ENCODE results near the gene CDK2. TPM values are rescaled to one million over a fixed set of nuclear protein-coding genes. Genes with fewer than 3 reads are reported as not detected.
"Not testable (repeated sequence)": the region's sequence is repeated elsewhere in the genome, so short reads cannot be mapped to it uniquely, and the experiment has no call there.

Gene CDK2
- total RNA-seq: 100 to 1,000 TPM; 101 to 104 TPM

- no peaks in the 10 kb centered on the region for H3K27me3 Mint-ChIP-seq
- peak within 1 kb of the TSS; percentile 94 for H3K27ac Mint-ChIP-seq
- peaks cover 18% of the 10 kb centered on the region for H3K4me1 Mint-ChIP-seq
- no peaks in the 10 kb centered on the region for H3K9me3 Mint-ChIP-seq
- peak; percentile 99 for ATAC-seq (replicated peaks)
- H3K36me3 Mint-ChIP-seq (ENCODE audit: low read depth): peaks cover 8% of the 10 kb centered on the region
- peak within 1 kb of the TSS; percentile 98 for H3K4me3 Mint-ChIP-seq
These were observed at the start of gene CDK2 for GRCh38 chr12:55966408-55967281. TSS of gene CDK2 (plus strand) at chr12:55966830. CDS start at chr12:55967009, 179 bp downstream.

- H3K27me3 Mint-ChIP-seq; H3K27ac Mint-ChIP-seq; ATAC-seq (replicated peaks); H3K4me3 Mint-ChIP-seq; H3K9me3 Mint-ChIP-seq: not testable (repeated sequence)
- peaks cover 29% of the 10 kb centered on the region for H3K4me1 Mint-ChIP-seq
- H3K36me3 Mint-ChIP-seq (ENCODE audit: low read depth): peaks cover 65% of the 10 kb centered on the region
These were observed 47.6 kb upstream of the CDK2 start for GRCh38 chr12:55919032-55919431.

- H3K27ac Mint-ChIP-seq: peak overlapping the region; percentile 41
- H3K4me3 Mint-ChIP-seq: no peak overlapping the region
- no peaks in the 10 kb centered on the region for H3K27me3 Mint-ChIP-seq
- no peaks in the 10 kb centered on the region for H3K9me3 Mint-ChIP-seq
- H3K4me1 Mint-ChIP-seq: peaks cover 29% of the 10 kb centered on the region
- peaks cover 64% of the 10 kb centered on the region for H3K36me3 Mint-ChIP-seq (ENCODE audit: low read depth)
- no peak for ATAC-seq (replicated peaks)
These were observed 44.5 kb upstream of the CDK2 start for GRCh38 chr12:55922126-55922525.

- peak overlapping the region; percentile 63 for H3K27ac Mint-ChIP-seq
- H3K9me3 Mint-ChIP-seq; H3K27me3 Mint-ChIP-seq; ATAC-seq (replicated peaks): not testable (repeated sequence)
- H3K4me3 Mint-ChIP-seq: peak overlapping the region; percentile 98
- H3K4me1 Mint-ChIP-seq: peaks cover 29% of the 10 kb centered on the region
- peaks cover 73% of the 10 kb centered on the region for H3K36me3 Mint-ChIP-seq (ENCODE audit: low read depth)
These were observed 43.0 kb upstream of the CDK2 start for GRCh38 chr12:55923648-55924047.

GRCh38 chr12:55925371-55925770, 41.3 kb upstream of the CDK2 start:
- peak overlapping the region; percentile 98 for H3K4me3 Mint-ChIP-seq
- peak overlapping the region; percentile 99 for H3K27ac Mint-ChIP-seq
- no peaks in the 10 kb centered on the region for H3K27me3 Mint-ChIP-seq
- H3K36me3 Mint-ChIP-seq (ENCODE audit: low read depth): peaks cover 69% of the 10 kb centered on the region
- peaks cover 43% of the 10 kb centered on the region for H3K4me1 Mint-ChIP-seq
- ATAC-seq (replicated peaks): no peak
- no peaks in the 10 kb centered on the region for H3K9me3 Mint-ChIP-seq

- Mint-ChIP-seq H3K9me3 (no peaks in the 10 kb centered on the region), H3K27me3 (no peaks in the 10 kb centered on the region), H3K36me3 (ENCODE audit: low read depth) (peaks cover 66% of the 10 kb centered on the region), H3K4me1 (peaks cover 41% of the 10 kb centered on the region), H3K27ac (peak overlapping the region; percentile 99), H3K4me3 (peak overlapping the region; percentile 98)
- no peak for ATAC-seq (replicated peaks)
These were observed 40.5 kb upstream of the CDK2 start for GRCh38 chr12:55925870-55926737.

GRCh38 chr12:55926738-55927587, 39.7 kb upstream of the CDK2 start:
- Mint-ChIP-seq H3K4me3 (peak overlapping the region; percentile 98), H3K27ac (peak overlapping the region; percentile 99), H3K27me3 (no peaks in the 10 kb centered on the region), H3K9me3 (no peaks in the 10 kb centered on the region), H3K36me3 (ENCODE audit: low read depth) (peaks cover 66% of the 10 kb centered on the region), H3K4me1 (peaks cover 35% of the 10 kb centered on the region)
- ATAC-seq (replicated peaks): peak; percentile 41

- no peaks in the 10 kb centered on the region for H3K9me3 Mint-ChIP-seq
- H3K4me1 Mint-ChIP-seq: peaks cover 35% of the 10 kb centered on the region
- peak; percentile 45 for ATAC-seq (replicated peaks)
- H3K4me3 Mint-ChIP-seq: peak within 1 kb of the TSS; percentile 98
- H3K27me3 Mint-ChIP-seq: no peaks in the 10 kb centered on the region
- H3K36me3 Mint-ChIP-seq (ENCODE audit: low read depth): peaks cover 66% of the 10 kb centered on the region
- H3K27ac Mint-ChIP-seq: peak within 1 kb of the TSS; percentile 99
These were observed 38.8 kb upstream of the CDK2 start, which contains the start of gene PYM1 for GRCh38 chr12:55927588-55928502. TSS of gene PYM1 (minus strand) at chr12:55927894. CDS start at chr12:55927761, 133 bp downstream.

GRCh38 chr12:55929306-55929791, 37.3 kb upstream of the CDK2 start:
- Mint-ChIP-seq H3K27ac (peak overlapping the region; percentile 99), H3K4me3 (peak overlapping the region; percentile 98), H3K9me3 (no peaks in the 10 kb centered on the region), H3K27me3 (no peaks in the 10 kb centered on the region), H3K4me1 (peaks cover 38% of the 10 kb centered on the region), H3K36me3 (ENCODE audit: low read depth) (peaks cover 73% of the 10 kb centered on the region)
- peak; percentile 41 for ATAC-seq (replicated peaks)

GRCh38 chr12:55930771-55931316, 35.8 kb upstream of the CDK2 start, which contains the start of gene DGKA:
TSS of gene DGKA (plus strand) at chr12:55931162. CDS start at chr12:55936504, 5,342 bp downstream.
- peak within 1 kb of the TSS; percentile 98 for H3K4me3 Mint-ChIP-seq
- H3K27me3 Mint-ChIP-seq: no peaks in the 10 kb centered on the region
- H3K9me3 Mint-ChIP-seq: no peaks in the 10 kb centered on the region
- H3K36me3 Mint-ChIP-seq (ENCODE audit: low read depth): peaks cover 77% of the 10 kb centered on the region
- peaks cover 43% of the 10 kb centered on the region for H3K4me1 Mint-ChIP-seq
- peak; percentile 53 for ATAC-seq (replicated peaks)
- peak within 1 kb of the TSS; percentile 99 for H3K27ac Mint-ChIP-seq

- Mint-ChIP-seq H3K27me3 (no peaks in the 10 kb centered on the region), H3K4me1 (peaks cover 46% of the 10 kb centered on the region), H3K27ac (peak overlapping the region; percentile 99), H3K4me3 (peak overlapping the region; percentile 98), H3K9me3 (no peaks in the 10 kb centered on the region), H3K36me3 (ENCODE audit: low read depth) (peaks cover 79% of the 10 kb centered on the region)
- no peak for ATAC-seq (replicated peaks)
These were observed 35.3 kb upstream of the CDK2 start for GRCh38 chr12:55931317-55931779.

- Mint-ChIP-seq H3K36me3 (ENCODE audit: low read depth) (peaks cover 79% of the 10 kb centered on the region), H3K4me1 (peaks cover 51% of the 10 kb centered on the region), H3K27me3 (no peaks in the 10 kb centered on the region), H3K9me3 (no peaks in the 10 kb centered on the region), H3K4me3 (peak overlapping the region; percentile 98), H3K27ac (peak overlapping the region; percentile 99)
- no peak for ATAC-seq (replicated peaks)
These were observed 34.7 kb upstream of the CDK2 start for GRCh38 chr12:55931780-55932550.

Measured in activated T-helper 17 cell treated with anti-CD3 and anti-CD28 coated beads, Interleukin-2, amount 50 U/mL, for 72 hours (primary cell).